PFSK-1 (cell line): ENCODE data around the gene TSKS.

Source experiments
- FOXP2 ChIP-seq: optimal IDR thresholded peaks from 2 replicates; pipeline ENCODE3; 2011; ENCODE audit warnings: borderline replicate concordance, control low read depth, inconsistent platforms; ENCODE audit not compliant: insufficient read depth; ENCODE audit errors: extremely low read length, extremely low read depth
- POLR2AphosphoS5 ChIP-seq: IDR thresholded peaks from 2 replicates; pipeline ENCODE4 v1.6.1; 2012; ENCODE audit warnings: low read depth, mild to moderate bottlenecking, control low read depth, low read length, moderate library complexity
- SIN3A ChIP-seq: IDR thresholded peaks from 2 replicates; pipeline ENCODE4 v1.6.1; 2012; ENCODE audit warnings: mild to moderate bottlenecking, low read length, moderate library complexity, borderline replicate concordance; ENCODE audit not compliant: insufficient read depth
- TAF1 ChIP-seq: IDR thresholded peaks from 2 replicates; pipeline ENCODE4 v1.6.1; 2012; ENCODE audit warnings: low read length, control low read depth, borderline replicate concordance; ENCODE audit not compliant: insufficient read depth
- TF ChIP-seq, protein P1 (sequence below), 2 experiments: IDR thresholded peaks; 2 replicates each; pipeline versions ENCODE4 v1.6.1 to v1.8.0; 2011 to 2012; ENCODE audit warnings: low read depth in 2 of 2, low read length in 2 of 2, control low read depth in 1 of 2, inconsistent platforms in 1 of 2, mild to moderate bottlenecking in 1 of 2, moderate library complexity in 1 of 2; ENCODE audit not compliant: insufficient read depth in 1 of 2

Gene TSKS

DNA sequence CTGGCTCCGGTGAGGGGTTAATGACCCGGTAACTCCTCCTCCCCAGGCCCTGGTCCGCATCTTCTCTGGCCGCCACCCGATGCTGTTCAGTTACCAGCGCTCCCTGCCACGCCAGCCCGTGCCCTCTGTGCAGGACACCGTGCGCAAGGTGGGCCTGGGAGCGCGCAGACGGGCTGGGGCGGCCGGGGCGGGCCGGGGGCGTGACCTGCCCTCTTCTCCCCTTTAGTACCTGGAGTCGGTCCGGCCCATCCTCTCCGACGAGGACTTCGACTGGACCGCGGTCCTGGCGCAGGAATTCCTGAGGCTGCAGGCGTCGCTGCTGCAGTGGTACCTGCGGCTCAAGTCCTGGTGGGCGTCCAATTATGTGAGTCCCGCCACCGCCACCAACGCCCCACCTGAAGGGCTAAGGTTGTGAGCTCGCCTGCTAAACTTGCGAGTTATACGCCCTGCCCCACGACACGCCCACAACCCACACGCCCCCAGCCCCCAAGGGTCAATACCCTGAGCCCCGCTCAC lies 61.8 kb downstream of the TSKS start:
- TF ChIP-seq SIN3A (no peak), TAF1 (no peak), FOXP2 (no peak), POLR2AphosphoS5 (no peak)
- TF ChIP-seq, protein P1, sequence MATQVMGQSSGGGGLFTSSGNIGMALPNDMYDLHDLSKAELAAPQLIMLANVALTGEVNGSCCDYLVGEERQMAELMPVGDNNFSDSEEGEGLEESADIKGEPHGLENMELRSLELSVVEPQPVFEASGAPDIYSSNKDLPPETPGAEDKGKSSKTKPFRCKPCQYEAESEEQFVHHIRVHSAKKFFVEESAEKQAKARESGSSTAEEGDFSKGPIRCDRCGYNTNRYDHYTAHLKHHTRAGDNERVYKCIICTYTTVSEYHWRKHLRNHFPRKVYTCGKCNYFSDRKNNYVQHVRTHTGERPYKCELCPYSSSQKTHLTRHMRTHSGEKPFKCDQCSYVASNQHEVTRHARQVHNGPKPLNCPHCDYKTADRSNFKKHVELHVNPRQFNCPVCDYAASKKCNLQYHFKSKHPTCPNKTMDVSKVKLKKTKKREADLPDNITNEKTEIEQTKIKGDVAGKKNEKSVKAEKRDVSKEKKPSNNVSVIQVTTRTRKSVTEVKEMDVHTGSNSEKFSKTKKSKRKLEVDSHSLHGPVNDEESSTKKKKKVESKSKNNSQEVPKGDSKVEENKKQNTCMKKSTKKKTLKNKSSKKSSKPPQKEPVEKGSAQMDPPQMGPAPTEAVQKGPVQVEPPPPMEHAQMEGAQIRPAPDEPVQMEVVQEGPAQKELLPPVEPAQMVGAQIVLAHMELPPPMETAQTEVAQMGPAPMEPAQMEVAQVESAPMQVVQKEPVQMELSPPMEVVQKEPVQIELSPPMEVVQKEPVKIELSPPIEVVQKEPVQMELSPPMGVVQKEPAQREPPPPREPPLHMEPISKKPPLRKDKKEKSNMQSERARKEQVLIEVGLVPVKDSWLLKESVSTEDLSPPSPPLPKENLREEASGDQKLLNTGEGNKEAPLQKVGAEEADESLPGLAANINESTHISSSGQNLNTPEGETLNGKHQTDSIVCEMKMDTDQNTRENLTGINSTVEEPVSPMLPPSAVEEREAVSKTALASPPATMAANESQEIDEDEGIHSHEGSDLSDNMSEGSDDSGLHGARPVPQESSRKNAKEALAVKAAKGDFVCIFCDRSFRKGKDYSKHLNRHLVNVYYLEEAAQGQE (IDR thresholded peaks at IDR 0.05; ENCODE audit: insufficient read depth in 1 of 2, low read depth in 2 of 2, low read length in 2 of 2) = no peak

DNA sequence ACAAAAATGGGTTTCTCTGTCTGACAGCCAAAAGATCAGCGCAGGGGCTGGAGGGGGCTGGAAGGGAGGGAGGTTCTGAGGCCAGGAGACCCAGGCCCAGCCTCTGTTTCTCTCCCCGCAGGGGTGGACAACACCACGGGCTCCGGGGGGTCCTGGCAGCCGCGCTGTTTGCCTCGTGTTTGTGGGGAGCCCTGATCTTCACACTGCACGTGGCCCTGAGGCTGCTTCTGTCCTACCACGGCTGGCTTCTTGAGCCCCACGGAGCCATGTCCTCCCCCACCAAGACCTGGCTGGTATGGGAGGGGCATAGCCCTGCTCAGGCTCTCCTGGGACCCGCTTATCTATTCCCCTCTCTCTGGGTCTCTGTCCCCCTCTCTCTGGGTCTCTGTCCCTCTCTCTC lies 62.5 kb downstream of the TSKS start:
- TF ChIP-seq SIN3A = no peak
- no peak for TF ChIP-seq FOXP2
- no peak for TF ChIP-seq POLR2AphosphoS5
- TF ChIP-seq, protein P1 (IDR thresholded peaks at IDR 0.05; ENCODE audit: insufficient read depth in 1 of 2, low read depth in 2 of 2, low read length in 2 of 2) = no peak
- TF ChIP-seq TAF1 = no peak

DNA sequence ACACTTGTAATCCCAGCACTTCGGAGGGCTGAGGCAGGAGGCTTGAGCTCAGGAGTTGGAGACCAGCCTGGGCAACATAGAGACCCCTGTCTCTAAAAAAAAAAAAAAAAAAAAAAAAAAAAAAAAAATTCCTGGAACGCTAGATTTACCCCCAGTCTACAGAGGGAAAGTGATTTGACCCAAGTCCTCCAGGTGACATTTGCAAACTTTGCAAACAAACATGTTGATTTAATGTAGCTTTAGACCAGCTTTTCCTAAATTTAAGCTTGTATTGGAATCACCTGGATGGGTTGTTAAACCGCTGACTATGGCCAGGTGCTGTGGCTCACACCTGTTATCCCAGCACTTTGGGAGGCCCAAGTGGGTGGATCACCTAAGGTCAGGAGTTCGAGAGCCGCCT lies 63.7 kb downstream of the TSKS start:
- TF ChIP-seq FOXP2 (no peak), TAF1 (no peak), POLR2AphosphoS5 (no peak), SIN3A (no peak)
- TF ChIP-seq, protein P1 (IDR thresholded peaks at IDR 0.05; ENCODE audit: insufficient read depth in 1 of 2, low read depth in 2 of 2, low read length in 2 of 2) = no peak

DNA sequence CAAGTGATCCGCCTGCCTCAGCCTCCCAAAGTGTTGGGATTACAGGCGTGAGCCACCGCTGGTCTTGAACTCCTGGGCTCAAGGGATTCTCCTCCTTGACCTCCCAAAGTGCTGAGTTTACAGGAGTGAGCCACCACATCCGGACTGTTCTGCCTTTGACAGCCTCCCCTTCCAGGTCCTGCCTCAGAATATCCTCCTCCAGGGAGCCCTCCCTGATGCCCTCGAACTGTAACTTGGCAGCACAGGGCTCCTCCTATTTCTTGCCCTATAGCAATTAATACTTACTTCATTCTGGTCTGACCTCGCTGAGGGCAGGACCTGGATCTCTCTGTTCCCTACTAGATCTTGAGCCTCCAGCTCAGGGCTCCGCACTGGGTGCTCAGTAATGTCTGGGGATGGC lies 66.2 kb downstream of the TSKS start:
- TF ChIP-seq, protein P1 (IDR thresholded peaks at IDR 0.05; ENCODE audit: insufficient read depth in 1 of 2, low read depth in 2 of 2, low read length in 2 of 2) = no peak
- no peak for TF ChIP-seq FOXP2

DNA sequence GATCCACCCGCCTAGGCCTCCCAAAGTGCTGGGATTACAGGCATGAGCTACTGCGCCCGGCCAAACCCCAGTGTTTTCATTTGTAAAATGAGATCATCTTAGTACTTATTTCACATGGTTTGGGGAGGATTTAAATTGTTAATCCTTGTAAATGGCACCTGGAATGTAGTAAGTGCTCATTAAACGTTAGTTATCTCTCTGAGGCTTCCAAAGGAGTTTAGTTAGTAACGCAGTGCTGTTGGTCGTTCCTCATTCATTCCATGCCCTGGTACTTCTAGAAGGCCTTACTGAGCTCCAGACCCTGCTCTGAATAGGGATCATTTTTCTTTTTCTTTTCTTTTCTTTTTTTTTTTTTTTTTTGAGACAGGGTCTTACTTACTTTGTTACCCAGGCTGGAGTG lies 67.0 kb downstream of the TSKS start:
- no peak for TF ChIP-seq FOXP2
- TF ChIP-seq POLR2AphosphoS5 = no peak
- TF ChIP-seq, protein P1 (IDR thresholded peaks at IDR 0.05; ENCODE audit: insufficient read depth in 1 of 2, low read depth in 2 of 2, low read length in 2 of 2) = no peak
- TF ChIP-seq TAF1 = no peak
- no peak for TF ChIP-seq SIN3A
